ENCODE results near the gene ARL5C.
"Not testable (repeated sequence)": the region's sequence is repeated elsewhere in the genome, so short reads cannot be mapped to it uniquely, and the experiment has no call there.

The ARL5C gene

DNA sequence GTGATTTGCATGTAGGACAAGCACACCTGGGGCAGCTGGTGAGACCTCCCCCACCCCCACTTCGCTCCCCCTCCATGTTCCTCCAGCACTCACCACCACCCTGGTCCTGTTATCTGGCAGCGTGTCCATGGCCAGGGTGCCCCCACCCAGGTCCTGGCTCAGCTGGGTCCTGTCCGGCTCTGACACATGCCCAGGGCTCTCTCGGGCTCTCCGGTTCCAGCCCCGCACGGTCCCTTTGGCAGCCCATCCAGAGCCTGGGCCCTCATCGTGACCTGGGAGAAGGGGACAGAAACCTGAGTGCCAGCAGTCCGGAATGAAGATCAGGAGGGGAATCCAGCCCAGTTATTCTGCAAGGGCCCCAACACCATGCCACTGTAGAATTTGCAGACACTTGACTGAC, 26.4 kb downstream of the ARL5C start:
- DNase-seq, result no peak

DNA sequence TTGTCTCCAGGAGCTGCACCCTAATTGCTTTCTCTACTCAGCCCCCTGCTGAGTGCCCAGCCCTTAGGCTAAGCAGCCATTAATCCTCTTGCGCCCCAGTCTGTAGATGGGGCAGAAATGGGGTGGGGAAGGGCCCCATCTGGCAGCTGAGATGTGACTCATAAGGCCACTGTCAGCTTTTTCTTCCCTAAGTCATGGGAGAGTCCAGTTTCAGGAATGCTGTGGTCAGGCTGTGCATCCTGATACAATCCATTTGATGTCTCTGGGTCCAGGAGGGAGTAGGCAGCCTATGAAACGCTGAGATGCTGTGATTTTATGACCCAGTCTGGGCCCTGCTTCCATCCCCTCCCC, 26.8 kb downstream of the ARL5C start:
- no peak for DNase-seq

DNA sequence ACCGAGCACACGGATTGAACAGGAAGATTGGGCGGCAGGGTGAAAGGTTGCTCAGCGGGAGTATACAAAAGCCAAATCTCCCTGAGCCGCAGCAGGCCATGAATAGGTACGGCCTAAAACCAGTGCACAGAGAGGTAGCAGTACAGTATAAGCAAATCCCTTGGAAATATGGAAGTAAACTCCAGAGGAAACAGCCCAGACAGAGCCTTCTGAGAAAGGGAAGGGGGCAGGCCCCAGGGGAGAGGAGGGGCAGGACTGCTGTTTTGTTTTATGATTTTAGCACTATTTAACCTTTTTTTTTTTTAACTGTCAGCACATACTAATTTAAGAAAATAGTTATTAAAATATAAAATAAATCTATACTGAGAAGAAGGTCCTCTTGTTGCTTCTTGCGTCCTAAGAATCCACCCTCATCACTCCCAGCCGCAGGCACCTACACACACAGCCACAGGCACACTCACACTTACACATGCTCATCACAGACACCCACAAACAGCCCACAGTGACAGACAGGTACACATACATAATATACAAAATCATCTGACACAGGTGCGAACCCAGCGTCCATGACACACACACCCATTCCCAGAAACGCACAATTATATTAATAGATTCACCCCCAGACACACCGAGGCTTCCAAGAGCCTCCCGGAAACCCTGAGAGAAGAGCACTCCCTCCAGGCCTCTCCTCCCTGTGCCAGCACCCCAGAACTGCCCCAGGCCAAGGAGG, 27.4 kb downstream of the ARL5C start:
- no peak for DNase-seq

DNA sequence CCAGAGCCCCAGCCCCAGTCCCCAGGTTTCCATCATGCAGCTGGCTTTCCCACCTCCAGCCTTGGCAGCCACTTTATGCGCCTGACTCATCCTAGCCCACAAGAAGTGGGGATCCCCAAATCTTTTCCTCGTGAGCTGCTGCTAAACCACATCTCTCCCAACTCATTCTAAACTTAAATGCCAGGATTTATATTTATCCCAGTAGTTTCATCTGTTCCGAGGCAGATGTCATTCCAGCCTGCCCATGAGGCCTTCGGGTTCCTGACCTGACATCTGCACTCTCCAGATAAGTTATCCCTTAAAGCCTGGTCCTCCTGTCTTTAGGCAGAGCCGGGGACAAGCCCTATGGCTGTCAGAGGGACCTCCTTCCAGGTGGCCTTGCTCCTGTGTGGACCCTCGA, 31.1 kb downstream of the ARL5C start:
- DNase-seq, result no peak

DNA sequence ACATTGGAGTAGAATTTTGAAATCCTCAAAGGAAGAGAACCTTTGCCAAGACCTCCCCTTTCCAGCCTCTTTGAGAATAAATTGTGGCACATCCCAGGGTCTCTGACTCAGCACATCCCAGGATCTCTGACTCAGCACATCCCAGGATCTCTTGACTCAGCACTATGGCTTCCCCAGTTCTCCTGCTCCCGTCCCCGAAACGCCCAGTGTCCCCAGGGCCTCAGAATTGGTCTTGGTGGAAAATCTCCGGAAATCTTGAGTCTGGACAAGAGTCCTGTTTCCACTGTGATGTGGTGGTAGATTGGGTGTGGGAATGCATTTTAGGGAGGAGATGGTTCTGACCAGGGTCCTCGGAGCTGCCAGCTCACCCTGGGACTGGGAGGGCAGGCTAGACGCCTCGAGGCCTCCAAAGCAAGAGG, 33.8 kb downstream of the ARL5C start:
- DNase-seq, result no peak

DNA sequence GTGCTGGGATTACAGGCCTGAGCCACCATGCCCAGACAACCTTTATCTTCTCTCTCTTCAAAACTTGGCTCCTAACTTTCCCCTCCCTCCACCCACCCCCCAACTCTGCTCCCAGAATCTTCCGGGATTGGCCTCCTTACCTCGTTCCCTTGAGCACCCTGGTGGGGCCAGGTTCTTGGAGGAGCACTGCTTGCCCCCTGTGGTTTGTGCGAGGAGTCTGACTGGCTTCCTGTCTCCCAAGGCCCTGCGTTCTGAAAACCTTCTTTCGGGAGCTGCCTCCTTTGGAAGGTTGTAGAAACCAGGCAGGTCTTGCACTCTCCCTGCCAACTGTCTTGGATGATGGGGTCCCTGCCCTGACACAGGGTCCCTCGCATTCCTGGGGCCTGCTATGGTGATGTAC, 34.3 kb downstream of the ARL5C start:
- DNase-seq, result no peak

DNA sequence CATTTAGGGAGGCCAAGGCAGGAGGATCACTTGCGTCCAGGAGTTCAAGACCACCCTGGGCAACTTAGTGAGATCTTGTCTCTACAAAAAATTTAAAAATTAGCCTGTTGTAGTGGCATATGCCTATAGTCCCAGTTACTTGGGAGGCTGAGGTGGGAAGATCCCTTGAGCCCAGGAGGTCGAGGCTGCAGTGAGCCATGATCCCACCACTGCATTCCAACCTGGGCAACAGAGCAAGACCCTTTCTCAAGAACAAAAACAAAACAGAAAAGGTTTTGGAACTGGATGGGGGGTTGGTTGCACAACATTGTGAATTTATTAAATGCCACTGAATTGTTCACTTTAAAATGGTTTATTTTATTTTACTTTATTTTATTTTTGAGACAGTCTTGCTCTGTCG, 35.8 kb downstream of the ARL5C start:
- DNase-seq, result no peak

DNA sequence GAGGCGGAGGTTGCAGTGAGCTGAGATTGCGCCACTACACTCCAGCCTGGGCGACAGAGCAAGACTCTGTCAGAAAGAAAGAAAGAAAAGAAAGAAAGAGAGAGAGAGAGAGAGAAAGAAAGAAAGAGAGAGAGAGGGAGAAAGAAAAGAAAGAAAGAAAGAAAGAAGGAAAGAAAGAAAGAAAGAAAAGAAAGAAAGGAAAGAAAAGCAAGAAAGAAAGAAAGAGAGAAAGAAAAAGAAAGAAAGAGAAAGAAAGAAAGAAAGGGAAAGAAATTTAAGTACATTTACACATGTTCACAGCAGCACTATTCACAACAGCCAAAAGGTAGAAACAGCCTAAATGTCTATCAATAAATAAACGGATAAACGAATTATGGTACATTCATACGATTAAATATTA, 36.4 kb downstream of the ARL5C start:
- DNase-seq, result not testable (repeated sequence)

DNA sequence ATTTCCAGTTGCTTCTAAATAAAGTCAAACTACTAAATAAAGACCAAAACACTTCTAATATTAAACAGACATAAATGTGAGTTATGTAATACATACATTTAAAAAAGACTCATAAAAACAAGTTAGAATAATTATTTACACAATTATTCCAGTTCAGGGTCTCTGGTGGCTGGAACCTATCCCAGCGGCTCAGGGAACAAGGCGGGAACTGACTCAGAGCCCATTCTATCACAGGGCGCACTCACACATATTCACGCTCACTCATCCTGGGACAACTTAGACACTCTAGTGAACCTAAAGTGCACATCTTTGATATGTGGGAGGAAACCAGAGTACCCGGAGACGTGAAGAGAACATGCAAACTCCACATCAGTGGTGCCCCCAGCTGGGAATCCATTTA, 39.5 kb downstream of the ARL5C start:
- DNase-seq, result no peak

DNA sequence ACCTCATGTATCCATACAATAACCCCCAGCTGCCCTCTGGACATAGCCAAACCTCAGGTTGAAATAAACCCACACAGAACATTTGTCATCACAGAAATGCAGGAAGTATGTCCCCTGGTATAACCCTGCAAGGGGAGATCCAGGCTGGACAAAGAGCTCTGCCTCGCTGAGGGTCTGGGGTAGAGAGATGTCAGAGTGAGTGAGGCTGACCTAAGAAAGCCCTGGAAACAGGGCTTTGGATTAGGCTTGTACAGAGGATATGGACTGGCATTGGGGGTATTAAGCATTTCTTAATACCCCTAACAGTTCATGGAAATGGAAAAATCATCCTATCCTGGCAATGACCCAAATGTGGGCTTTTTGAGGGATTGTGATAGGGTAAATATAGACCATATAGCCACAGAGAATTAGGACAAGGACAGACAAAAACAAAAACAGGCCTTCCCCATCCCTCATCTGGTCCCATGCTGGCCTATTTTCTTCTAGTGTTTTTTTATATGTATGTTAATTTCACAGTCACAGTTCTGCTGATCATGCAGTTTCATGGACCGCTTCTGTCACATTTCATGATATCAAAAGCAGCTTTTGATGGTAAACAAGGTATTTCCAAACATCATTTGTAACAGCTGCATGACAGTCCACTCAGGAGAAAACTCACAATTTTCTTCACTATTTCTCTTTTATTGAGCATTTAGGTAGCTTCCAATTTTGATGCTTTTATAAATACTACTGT, 40.7 kb downstream of the ARL5C start:
- no peak for DNase-seq

DNA sequence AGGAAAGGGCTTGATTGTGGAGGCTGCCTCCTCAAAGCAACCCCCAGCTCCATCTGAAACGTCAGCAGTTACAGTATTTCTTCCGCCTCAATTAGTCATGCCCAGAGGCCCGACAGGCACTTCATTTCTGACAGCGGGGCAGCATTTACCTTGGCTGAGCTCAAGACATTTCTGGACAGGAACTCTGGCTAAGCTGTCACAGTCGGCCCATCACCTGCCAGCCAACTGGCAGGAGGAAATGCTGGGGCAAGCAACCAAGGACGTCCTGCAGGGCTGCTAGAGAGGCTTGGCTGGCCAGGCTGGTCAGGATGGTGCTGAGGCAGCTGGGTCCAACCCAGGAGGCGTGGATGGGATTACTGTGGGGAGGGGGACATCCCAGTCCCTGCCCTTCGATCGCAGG, 42.3 kb downstream of the ARL5C start:
- peak; percentile 35 to 80 for DNase-seq

DNA sequence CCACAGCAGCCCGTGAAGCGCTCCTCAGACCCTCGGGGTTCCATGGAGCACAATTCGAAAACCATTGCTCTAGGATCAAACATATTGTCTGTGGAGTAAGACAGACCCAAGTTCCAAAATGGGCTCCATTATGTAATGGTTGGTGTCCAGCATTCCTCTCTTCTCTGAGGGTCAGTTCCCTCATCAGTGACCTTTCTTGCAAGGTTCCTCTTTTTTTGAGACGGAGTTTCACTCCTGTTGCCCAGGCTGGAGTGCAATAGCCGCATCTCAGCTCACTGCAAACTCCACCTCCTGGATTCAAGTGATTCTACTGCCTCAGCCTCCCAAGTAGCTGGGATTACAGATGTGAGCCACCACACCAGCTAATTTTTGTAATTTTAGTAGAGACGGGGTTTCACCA, 43.0 kb downstream of the ARL5C start:
- no peak for DNase-seq

DNA sequence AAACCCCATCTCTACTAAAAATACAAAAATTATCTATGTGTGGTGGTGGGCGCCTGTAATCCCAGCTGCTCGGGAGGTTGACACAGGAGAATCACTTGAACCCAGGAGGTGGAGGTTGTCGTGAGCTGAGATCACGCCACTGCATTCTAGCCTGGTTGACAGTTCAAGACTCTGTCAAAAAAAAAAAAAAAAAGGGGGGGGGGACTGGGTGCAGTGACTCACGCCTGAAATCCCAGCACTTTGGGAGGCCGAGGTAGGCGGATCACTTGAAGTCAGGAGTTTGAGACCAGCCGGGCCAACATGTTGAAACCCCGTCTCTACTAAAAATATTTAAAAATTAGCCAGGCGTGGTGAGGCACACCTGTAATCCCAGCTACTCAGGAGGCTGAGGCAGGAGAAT, 44.0 kb downstream of the ARL5C start:
- DNase-seq, result not testable (repeated sequence)

DNA sequence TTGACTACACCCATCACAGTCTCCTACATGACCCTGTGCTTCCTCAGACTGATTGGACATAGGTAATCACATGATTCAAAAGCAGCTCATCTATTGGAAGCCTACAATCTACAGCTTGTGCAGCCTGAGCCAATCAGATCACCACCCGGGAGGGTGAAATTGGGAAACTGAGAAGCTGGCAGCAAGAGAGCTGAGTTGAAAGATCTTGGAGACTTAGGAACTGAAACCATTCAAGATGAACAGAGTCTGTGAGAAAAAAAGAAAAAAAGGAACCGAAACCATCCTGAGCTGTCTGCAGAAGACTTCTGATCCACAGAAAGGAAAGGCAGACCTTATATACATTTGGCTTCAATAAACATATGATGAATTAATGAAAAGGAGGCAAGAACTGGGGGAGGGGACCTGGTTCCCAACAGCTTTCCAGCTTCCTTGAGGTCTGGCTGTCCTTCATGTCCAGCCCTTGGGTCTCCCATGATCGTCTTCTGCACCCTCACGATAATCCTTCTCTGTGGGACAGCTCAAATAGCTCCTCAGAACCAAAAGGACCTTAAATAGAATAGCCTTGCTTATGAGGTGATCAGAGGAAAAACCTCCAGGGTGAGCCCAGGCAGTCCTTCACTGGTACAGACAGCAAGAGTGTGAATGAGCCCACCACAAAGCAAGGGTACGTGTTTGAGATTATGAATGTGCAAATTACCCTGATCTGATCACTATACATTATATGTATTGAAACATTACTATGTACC, 47.1 kb downstream of the ARL5C start:
- no peak for DNase-seq

DNA sequence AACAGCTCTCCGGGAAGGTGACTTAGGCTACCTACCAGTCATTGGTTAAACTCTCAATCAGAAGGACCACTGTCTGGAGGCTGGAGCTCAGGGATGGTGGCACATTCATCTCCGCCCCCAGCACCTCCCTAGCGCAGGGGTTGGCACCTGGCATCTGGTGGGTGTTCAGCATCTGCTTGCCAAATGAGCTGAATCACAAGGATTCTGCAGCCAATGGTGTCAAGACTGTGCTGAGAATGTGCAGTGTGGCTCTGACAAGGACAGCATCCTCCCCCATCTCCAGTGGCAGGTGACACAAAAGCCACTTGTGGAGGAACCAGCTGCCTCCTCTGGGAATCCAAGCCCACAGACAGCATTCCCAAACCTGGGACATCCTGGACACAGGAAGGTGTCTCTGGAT, 49.7 kb downstream of the ARL5C start:
- no peak for DNase-seq

DNA sequence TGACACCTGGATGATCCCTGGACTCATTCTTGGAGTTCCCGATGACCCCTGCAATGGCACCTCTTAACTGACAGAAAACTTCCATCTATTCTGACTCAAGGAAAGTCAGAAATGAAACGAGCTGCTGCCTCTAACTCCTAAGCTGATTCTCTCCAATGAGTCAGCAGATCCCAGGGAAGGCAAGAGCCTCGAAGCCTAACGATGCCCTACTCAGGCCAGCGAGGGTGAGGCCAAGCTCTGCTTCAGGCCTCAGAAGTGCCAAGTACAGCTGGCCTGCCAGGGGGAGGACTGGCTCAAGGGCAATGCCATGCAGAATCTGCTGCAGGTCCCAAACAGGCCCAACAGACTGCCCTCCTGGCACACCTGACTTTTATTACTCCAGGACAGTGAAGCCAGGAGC, 50.8 kb downstream of the ARL5C start:
- no peak for DNase-seq

DNA sequence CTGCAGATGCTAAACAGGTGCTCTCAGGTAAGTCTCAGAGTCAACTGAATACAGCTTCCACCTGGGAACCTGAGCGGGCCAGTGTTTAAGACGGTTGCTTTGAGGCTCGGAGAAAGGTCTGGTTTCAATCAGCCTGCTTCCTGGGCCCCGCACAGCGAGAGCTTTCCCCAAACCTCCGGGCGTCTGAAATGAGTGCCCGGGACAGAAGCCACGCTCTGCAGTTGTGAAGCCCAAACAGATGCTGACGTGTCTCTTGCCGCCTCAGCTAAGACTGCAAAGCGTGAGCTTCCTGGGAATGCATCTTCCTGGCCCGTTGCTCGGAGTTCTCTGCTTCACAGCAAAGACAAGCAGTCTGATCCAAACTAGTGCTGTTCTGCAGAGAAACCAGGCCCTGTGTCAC, 51.2 kb downstream of the ARL5C start:
- DNase-seq, result no peak

DNA sequence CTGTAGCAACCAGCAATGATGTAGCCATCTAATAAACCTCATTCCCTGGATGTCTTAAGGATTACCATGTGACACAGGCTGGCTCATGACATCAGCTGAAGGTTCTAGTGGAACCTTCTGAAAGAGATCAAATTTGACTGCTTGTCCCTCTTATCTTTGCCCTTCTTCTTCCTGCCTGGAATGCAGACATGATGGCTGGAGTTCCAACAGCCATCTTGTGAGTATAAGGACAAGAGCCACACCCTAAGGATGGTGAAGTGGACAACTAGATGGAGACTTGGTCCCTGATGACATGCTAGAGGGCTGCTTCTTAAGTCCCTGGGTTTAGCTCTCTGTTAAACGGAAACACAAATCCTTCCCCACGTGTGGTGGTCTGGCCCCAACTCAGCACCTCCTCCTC, 52.1 kb downstream of the ARL5C start:
- DNase-seq, result no peak

DNA sequence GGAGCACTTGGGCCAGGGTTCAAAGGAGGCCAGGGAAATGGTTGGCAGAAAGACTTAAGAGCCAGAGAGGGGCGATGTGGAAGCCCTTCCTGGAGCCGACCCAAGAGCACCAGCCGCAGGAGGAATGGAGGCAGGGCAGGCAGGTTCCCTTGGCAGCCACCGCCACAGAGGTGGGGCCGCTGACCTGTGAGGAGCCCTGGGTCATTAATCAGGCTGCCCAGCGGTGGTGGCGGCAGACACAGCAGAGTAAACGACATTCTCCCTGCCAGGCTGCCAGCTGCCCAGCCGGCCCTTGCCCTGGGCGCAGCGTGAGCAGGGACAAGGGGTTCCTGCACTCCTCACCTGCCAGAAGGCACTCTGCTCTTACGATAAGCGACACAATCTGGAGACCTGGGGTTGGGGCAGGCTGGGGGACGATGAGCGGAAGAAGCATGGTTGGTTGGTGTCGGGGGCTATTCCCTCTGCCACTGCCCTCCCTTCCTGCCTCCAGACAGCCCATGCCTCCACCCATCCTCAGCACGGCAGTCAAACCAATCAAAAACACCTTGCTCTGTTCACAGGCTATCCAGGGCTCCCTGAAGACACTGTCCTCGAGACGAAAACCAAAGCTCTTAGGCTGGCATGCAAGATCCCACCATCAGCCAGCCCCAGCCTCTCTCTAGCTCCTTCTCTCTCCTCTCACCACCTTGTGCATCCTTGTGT, 55.4 kb downstream of the ARL5C start:
- no peak for DNase-seq

DNA sequence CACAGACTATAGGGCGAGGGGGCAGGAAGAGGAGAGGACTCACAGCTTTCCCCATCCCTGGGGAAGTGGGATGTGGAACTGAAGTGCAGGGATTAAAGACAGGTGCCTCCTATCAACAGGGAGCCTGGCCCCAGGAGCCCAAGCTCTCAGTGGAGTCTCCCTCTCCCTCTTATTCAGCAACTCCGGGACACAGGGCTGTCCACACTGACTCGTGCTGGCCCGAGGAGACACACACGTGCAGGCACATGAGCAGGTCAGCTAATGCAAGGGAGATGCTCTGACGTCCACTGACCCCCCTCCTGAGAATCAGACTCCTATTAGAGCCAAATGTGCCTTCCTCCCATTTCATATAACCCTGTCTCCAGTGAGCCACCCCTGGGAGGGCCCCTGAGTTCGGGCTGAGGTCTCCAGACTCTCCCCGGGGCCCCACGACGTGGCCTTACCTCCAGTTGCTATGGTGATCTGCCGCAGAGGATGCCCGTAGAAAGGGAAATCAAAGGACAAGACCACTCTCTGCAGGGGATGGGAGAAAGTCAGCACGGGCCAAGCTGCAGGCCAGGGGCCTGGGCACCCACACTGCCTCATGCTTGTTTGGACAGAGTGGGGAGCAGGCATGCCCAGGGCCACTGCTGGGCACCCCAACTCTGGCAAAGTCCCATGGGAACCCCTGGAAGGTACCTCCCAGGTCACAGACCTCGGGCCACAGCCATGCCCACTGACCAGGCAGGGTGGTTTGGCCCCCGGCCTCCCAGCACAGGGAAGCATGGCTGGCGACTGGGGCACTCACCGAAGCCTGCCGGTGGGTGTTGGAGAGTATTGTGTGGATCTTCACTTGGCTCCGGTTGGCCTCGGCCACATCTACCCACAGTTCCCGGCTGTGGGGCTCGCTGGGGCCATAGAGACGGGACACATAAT, 57.2 kb downstream of the ARL5C start:
- DNase-seq, result no peak

DNA sequence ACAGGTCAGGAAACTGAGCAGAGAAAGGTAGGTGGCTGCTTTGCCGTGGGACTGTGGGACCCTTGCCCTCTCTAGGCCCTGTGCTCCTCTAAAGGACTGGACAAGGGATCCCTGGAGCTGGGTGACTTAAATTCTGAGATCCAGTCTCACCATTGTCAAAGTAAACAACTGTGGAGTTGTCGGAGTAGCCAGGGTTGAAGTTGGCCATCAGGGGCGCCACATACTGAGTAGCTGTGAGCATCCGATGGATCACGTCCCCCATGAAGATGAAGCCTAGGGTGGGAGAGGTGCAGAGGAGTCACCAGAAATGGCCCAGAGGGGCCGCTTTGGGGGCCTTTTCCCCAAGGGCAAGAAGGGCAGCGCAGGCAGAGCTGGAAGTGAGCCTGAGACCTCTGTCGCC, 58.0 kb downstream of the ARL5C start:
- no peak for DNase-seq

DNA sequence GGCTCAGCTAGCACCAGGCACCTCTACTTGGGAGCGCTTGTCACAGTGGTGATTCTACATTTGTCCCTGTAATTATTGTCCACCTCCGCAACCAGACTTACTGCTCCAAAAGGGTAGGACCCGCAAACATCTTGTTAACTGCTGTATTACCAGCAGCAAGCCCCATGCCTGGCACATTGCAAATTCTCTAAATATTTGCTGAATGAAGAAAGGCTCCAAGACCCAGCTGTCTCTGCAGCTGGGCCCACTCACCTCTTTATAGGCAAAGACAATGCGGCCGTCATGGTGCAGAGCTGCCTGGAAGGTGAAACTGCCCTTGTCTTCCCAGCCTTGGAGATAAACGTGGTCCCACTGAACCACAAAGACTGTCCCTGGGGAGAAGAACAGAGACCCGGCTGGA, 58.8 kb downstream of the ARL5C start:
- no peak for DNase-seq
